ENCODE measurements around the gene KCNMA1. TPM values are rescaled to one million over a fixed set of nuclear protein-coding genes. Genes with fewer than 3 reads are reported as not detected.

The KCNMA1 gene
- total RNA-seq, 1 experiment from 2014 or later = 0.45 TPM

DNA sequence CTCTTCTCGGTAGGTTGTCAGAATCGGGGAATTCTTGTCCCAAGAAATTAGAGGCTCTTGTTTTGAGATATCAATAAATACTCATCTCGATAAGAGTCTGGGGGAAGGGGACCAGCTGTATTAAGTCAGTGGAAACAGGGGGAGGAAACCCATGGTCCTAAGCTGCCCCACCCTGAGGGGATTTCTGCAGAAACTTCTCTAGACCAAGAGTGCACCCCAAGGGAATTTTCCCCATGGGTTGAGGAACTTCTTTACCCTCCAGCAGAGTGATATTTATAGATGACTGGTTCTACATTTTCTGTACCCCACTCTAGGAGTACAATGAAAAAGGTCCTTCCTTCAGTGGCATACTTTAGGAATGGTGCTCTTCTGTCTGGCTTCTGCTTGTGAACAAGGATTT is 627.2 kb downstream of the KCNMA1 start:
- no TSS peak for BruUV-seq (replicated peaks)
- CTCF ChIA-PET = no interaction called here
- H3K27ac Mint-ChIP-seq (ENCODE audit: unreplicated experiment) = no peak overlapping the region
- DNase-seq = no peak
- H3K9me3 Mint-ChIP-seq (ENCODE audit: low read depth, unreplicated experiment) = no peaks in the 10 kb centered on the region
- H3K36me3 Mint-ChIP-seq (ENCODE audit: insufficient read depth, unreplicated experiment) = no peaks in the 10 kb centered on the region
- intact Hi-C loops (cut with micrococcal nuclease; ENCODE audit: unreplicated experiment) = no loop called here
- no peak overlapping the region for H3K4me3 Mint-ChIP-seq (ENCODE audit: low read depth, unreplicated experiment)
- peaks cover 12% of the 10 kb centered on the region for H3K27me3 Mint-ChIP-seq (ENCODE audit: unreplicated experiment)
- H3K4me1 Mint-ChIP-seq (ENCODE audit: low read depth, unreplicated experiment) = no peaks in the 10 kb centered on the region
- TF ChIP-seq, protein P1, sequence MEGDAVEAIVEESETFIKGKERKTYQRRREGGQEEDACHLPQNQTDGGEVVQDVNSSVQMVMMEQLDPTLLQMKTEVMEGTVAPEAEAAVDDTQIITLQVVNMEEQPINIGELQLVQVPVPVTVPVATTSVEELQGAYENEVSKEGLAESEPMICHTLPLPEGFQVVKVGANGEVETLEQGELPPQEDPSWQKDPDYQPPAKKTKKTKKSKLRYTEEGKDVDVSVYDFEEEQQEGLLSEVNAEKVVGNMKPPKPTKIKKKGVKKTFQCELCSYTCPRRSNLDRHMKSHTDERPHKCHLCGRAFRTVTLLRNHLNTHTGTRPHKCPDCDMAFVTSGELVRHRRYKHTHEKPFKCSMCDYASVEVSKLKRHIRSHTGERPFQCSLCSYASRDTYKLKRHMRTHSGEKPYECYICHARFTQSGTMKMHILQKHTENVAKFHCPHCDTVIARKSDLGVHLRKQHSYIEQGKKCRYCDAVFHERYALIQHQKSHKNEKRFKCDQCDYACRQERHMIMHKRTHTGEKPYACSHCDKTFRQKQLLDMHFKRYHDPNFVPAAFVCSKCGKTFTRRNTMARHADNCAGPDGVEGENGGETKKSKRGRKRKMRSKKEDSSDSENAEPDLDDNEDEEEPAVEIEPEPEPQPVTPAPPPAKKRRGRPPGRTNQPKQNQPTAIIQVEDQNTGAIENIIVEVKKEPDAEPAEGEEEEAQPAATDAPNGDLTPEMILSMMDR (IDR thresholded peaks at IDR 0.05; ENCODE audit: unreplicated experiment) = no peak

DNA sequence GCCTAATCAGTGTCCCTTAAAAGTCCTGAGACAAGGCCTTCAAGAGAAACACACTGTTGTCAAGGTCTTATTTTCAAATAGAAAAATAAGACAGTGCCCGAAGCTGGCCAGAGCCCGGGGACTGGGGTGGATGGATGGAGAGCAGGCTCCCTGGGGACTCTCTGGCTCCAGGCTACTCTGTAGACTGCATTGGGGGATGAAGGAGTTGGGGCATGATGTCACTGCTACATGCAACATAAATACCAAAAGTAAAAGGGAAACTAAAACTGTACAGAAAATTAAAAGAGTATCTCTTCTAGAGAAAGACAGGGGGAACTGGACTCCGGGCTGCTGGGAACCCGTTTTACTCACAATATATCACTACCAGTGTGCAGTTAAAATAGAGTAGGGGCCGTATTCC is 629.8 kb downstream of the KCNMA1 start:
- Mint-ChIP-seq H3K9me3 (ENCODE audit: low read depth, unreplicated experiment) (no peaks in the 10 kb centered on the region), H3K4me1 (ENCODE audit: low read depth, unreplicated experiment) (no peaks in the 10 kb centered on the region), H3K27ac (ENCODE audit: unreplicated experiment) (no peak overlapping the region), H3K36me3 (ENCODE audit: insufficient read depth, unreplicated experiment) (no peaks in the 10 kb centered on the region), H3K4me3 (ENCODE audit: low read depth, unreplicated experiment) (no peak overlapping the region), H3K27me3 (ENCODE audit: unreplicated experiment) (peaks cover 25% of the 10 kb centered on the region)
- intact Hi-C loops (cut with micrococcal nuclease; ENCODE audit: unreplicated experiment) = loop anchor here (5.0 kb wide), 1 partner anchor 301 kb away; no protein-coding TSS in a partner anchor
- CTCF ChIA-PET = interaction anchor here (1.0 kb wide), 1 partner anchor 1214 kb away, joined by 3 read pairs; no protein-coding TSS in a partner anchor
- TF ChIP-seq, protein P1 (IDR thresholded peaks at IDR 0.05; ENCODE audit: unreplicated experiment) = no peak
- BruUV-seq (replicated peaks) = no TSS peak
- no peak for DNase-seq

GRCh38 chr10:77006836-77007511 is 630.6 kb downstream of the KCNMA1 start:
- CTCF ChIA-PET = interaction anchor here (0.6 kb wide), 1 partner anchor 879 kb away, joined by 4 read pairs; no protein-coding TSS in a partner anchor
- no peak overlapping the region for H3K4me3 Mint-ChIP-seq (ENCODE audit: low read depth, unreplicated experiment)

GRCh38 chr10:77005871-77006270 is 631.7 kb downstream of the KCNMA1 start:
- Mint-ChIP-seq H3K9me3 (ENCODE audit: low read depth, unreplicated experiment) (no peaks in the 10 kb centered on the region), H3K4me3 (ENCODE audit: low read depth, unreplicated experiment) (no peak overlapping the region), H3K36me3 (ENCODE audit: insufficient read depth, unreplicated experiment) (no peaks in the 10 kb centered on the region), H3K4me1 (ENCODE audit: low read depth, unreplicated experiment) (no peaks in the 10 kb centered on the region), H3K27me3 (ENCODE audit: unreplicated experiment) (peaks cover 44% of the 10 kb centered on the region), H3K27ac (ENCODE audit: unreplicated experiment) (no peak overlapping the region)
- no peak for DNase-seq
- intact Hi-C loops (cut with micrococcal nuclease; ENCODE audit: unreplicated experiment) = loop anchor here (5.0 kb wide), 1 partner anchor 299 kb away; no protein-coding TSS in a partner anchor
- TF ChIP-seq, protein P1 (IDR thresholded peaks at IDR 0.05; ENCODE audit: unreplicated experiment) = no peak
- CTCF ChIA-PET = no interaction called here
- BruUV-seq (replicated peaks) = no TSS peak

More at GRCh38 chr10:77006836-77007511, 630.6 kb downstream of the KCNMA1 start:
- intact Hi-C loops (cut with micrococcal nuclease; ENCODE audit: unreplicated experiment) = loop anchor here (5.0 kb wide), 1 partner anchor 300 kb away; no protein-coding TSS in a partner anchor
- no TSS peak for BruUV-seq (replicated peaks)
- Mint-ChIP-seq H3K4me1 (ENCODE audit: low read depth, unreplicated experiment) (no peaks in the 10 kb centered on the region), H3K9me3 (ENCODE audit: low read depth, unreplicated experiment) (no peaks in the 10 kb centered on the region), H3K36me3 (ENCODE audit: insufficient read depth, unreplicated experiment) (no peaks in the 10 kb centered on the region), H3K27ac (ENCODE audit: unreplicated experiment) (no peak overlapping the region), H3K27me3 (ENCODE audit: unreplicated experiment) (peaks cover 33% of the 10 kb centered on the region)
- TF ChIP-seq, protein P1 (IDR thresholded peaks at IDR 0.05; ENCODE audit: unreplicated experiment) = no peak
- DNase-seq = no peak
